HG02840 (cell line): ENCODE results near the gene PDYN.

Experiments used
- ATAC-seq: cut with Tn5 transposase; IDR thresholded peaks from one replicate; pipeline ENCODE4 v1.9.1; 2021; ENCODE audit warnings: mild to moderate bottlenecking, moderate library complexity, moderate number of reproducible peaks; ENCODE audit not compliant: unreplicated experiment, low FRiP score

Gene PDYN

GRCh38 chr20:1995531-1996310 lies 1.9 kb upstream of the PDYN start:
- no peak for ATAC-seq

- ATAC-seq: no peak
Measured at GRCh38 chr20:1994627-1995026, 769 bp upstream of the PDYN start.

DNA sequence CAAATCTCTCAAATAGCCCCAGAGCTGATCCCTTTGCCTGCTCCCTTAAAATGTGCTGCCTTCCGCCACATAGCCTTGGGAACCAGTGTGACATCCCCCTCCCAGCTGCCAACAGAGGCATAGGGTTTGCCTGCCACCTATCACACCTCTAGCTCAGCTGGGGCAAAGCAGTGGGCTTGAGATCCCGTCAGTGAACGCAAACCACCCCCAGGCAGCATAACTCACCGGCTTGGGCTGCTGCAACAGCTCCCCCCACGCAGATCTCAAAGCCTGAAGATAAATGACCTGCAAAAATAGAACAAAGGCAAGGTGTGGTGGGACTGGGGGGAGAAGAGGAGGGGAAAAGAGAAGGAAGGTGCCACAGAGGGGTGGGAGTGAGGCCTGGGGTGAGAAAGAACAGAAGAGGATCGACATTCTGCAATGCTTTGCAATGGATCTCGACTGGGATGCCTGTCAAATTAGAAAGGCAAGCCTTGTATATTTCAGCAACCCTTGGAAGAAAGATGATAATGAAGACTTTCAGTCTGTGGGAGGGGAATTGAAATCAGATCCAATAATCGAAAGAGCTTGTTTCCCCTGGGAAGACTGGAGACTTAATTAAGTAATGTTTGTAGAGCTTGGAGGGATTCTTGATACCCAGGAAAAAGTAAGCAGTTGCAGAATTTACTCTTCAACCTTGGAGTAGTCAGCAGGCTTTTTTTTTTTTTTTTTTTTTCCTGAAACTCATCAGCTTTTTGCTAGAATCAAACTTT lies 1.3 kb downstream of the PDYN start:
- no peak for ATAC-seq

GRCh38 chr20:1987826-1988225 lies 6.0 kb downstream of the PDYN start:
- ATAC-seq: no peak

GRCh38 chr20:1983301-1983700 lies 10.6 kb downstream of the PDYN start:
- ATAC-seq: no peak

DNA sequence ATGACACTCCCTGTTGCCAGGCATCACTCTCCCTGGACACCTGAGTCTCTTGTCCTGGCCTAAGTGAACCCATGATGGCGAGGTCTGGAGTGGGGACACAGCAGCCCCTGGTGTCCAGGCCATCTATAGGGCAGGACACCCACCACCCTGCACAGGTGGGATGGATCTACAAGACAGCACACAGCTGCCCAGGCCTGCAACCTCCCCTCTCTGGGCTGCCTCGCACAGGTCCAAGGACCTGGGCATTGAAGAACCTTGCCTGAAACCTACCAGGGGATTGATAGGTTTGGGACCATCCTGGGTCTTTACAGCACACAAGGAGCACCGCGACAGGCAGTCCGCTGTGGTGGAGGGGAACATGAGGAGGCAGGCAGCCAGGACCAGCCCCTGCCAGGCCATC lies 11.2 kb downstream of the PDYN start:
- ATAC-seq: no peak

DNA sequence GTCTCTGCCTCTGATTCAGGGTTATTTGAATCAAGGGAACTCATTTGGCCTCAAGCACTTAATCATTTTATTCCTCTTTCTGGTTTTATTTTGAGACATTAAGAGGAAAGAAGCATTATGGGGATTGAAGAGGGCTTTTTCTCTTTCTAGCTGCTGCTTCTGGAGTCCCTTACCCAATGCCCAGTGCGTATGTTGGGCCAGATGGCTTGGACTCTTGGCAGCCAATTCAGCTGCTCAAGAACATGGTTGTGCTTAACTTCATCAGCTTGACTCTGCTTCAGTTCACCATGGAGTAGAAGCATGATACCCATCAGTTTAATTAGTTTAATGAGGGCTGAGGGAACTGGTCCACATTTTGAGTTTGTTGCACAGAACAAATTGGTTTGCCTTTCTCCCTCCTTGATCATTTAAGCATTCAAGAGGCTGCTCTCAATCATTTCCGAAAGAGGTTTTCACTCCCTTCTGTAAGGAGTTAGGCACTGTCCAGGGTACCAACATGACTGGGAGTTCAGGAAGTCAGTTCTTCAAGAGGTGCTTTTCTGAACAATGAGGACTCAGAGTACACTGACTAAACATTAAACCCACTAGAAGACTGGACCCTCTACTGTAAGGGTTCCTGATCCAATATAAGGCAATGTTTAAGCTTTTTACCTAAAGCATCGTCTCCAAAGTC lies 14.6 kb downstream of the PDYN start:
- no peak for ATAC-seq

DNA sequence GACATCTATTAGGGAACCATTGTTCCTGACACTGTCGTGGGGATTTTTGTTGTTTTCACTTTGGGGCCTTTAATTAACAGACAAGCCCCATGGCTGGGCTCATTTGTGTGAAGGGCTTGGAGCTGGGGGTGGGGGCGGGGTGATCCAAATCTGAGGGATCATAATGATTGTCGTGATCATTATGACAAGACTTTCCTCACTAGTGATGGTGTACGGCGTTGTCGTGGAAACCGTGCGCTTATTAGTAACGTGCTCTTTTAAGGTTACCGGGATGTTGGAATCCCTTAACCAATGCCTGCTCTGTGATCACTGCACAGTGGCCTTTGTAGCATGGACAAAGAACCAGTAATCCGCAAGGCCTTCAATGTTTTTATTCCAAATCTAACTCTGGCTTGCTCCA lies 18.6 kb downstream of the PDYN start:
- ATAC-seq: no peak

DNA sequence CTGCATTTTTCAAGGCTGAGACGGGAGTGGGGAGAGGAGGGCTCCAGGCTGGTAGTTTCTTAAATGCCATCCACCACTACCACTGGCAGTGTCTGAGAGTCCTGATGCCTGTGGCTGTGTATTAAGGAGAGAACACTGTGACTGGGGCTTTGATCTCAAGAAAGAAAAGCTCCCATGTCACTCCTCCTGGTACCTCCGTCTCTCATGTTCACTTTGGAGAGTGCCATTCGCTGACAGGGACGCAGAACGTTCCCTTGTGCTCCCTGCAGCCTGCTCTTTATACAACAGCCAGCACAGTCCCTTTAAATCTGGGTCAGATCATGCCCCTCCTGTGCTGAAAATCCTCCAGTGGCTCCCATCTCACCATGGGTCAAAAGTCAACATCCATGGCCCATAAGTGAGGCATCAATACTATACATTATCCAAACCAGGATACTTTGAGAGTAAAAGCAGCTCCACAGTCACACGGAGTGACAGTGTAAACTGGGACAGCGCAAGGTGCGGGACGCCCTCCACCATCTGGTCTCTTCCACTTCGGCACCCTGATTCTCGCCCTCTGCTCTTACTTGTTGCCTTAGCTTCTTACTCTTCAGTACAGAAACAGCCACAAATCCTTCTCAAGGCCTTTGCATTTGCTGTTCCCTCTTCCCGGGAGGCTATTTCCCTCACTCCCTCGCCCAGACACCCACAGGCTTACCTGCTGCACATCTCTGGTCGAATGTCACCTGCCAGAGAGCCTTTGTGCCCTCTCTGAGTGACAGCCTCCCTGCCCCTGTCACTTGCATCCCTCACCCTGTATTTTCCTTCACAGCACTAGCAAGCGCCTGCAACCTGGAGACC lies 20.0 kb downstream of the PDYN start:
- ATAC-seq: no peak

- no peak for ATAC-seq
Measured at GRCh38 chr20:1971893-1972586, 21.8 kb downstream of the PDYN start.

DNA sequence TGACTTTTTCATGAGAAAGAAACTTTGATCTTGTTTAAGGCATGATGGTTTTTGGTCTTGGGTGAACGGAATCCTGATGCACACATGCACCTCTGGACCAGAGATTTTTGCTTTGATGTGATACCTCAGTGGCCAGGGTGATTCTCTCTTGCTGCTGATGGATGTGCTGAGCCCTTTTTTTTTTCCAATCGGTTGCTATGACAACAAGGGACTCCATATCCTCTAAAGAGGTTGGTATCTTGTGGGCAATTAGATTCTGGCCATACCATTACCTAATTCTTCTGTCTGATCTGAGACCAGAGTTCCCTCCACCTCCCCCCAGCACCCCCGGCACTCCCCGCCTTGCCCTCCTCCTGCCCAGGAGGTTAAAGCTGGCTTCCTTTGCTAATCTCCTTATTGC lies 24.9 kb downstream of the PDYN start:
- ATAC-seq: no peak

DNA sequence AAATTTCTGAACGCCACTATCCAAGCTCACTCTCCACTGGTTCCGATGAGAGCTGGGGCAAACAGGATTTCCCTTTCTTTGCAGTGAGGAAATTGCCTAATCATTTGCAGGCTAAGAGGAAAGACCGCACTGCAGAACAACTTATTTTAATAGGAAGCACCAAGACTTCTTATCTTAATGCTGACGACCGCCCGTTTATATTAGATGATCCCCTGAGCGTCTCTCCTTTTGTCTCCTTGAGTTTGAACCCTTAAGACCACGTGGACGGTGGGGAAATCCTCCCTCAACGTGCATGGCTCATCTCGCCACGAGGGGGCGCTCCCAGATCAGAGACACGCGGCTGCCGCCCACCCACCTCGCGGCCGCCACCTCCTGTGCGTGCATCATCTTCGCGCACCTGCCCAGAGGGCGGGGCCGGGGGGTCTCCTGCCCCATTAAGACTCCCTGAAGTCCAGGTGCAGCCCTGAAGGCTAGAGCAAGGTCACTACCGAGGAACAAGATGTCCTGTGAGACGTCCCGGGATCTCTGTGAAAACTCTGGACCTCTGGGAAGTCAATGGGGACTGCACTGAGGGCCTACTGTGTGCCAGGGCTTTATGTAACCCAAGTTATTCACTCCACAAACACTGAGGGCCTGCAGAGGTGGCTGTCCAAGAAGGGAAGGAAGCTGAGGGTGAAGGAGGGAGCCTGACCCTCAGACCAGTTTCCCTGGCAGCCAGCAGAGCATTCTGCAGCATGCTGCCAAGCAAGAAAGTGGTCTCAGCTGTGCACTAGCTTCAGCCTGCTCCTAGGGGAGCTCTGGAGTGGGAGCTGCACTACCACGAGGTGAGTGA lies 28.1 kb downstream of the PDYN start:
- ATAC-seq: no peak

DNA sequence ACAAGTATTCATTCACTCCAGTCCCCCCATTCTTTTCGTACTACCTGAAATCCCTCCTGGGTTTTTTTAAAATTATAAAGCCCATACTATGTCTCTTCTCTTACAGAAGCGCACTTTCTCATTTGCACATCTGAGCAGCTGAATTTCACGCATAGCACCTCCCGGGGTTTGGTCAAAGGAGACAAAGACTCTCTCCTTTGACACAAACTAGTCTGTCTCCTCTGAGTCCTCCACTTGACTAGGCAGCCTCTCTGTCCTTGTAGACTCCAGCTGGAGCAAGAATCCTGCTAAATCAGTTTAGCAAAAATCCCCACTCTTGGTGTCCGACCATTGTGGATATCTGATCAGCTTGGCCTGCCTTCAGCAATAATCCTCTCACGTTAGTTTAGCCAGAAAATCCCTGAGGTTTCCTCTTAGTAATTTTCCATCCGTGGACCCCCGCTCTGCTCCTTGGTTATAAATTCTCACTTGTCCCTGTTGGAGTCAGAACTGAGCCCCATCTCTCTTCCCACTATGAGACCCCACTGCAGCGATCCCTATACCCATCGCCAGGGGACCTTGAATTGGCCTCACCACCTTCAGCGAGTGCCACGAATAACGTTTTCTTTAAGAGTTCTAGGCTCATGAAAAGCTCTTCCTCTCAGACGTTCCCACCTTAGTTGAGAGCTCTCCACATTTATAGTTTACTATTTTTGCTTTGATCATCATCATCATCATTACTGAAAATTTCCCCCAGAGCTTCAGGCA lies 29.0 kb downstream of the PDYN start:
- ATAC-seq: no peak

GRCh38 chr20:1964061-1964460 lies 29.8 kb downstream of the PDYN start:
- no peak for ATAC-seq

- no peak for ATAC-seq
Measured at GRCh38 chr20:1961374-1961773, 32.5 kb downstream of the PDYN start.

DNA sequence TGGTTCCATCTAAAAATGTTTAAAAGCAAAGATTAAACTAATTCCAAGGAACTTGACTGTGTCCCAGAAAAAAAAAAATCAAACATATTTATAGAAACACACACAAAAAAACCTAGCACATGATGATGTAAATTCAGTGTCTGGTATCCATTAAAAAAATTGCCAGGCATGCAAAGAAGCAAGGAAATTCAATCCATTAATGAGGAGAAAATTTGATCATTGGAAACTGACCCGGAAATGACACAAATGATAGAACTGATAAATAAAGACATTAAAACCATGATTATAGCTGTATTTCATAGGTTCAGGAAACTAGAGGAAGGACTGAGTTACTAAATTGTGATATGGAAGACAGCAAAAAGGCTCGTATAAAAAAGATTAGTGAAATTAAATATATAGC lies 34.7 kb downstream of the PDYN start:
- no peak for ATAC-seq

GRCh38 chr20:1958426-1958825 lies 35.4 kb downstream of the PDYN start:
- no peak for ATAC-seq

GRCh38 chr20:1955217-1955616 lies 38.6 kb downstream of the PDYN start:
- ATAC-seq: no peak
